ENCODE measurements around the gene RAB29.

RAB29 gene

DNA sequence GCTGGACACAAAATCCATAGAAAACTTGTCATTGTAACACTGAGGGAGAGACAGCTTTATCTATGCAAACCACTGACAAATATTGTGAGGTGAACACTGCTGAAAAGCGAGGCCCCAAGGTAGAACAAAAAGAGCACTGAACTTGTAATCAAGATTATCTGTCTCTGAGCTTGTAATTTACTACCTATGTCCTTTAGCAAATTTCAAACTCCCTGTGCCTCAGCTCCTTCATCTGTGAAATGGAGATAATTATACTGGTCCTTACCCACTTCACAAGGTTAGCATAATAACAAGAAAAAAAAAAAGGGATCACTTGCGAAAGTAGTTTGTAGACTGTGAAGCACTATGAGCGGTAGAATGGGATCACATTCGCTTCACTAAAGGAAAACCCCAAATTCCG is 20.4 kb downstream of the RAB29 start:
- no peak for ATAC-seq
- TF ChIP-seq ZFP30 (CRISPR knock-in tag; IDR thresholded peaks at IDR 0.05) (no peak), GLIS3 (CRISPR knock-in tag; IDR thresholded peaks at IDR 0.05) (no peak), ARNTL (CRISPR knock-in tag; IDR thresholded peaks at IDR 0.05; ENCODE audit: borderline replicate concordance, low read depth) (no peak), CSDC2 (CRISPR knock-in tag; IDR thresholded peaks at IDR 0.05) (no peak), PPARA (CRISPR knock-in tag; IDR thresholded peaks at IDR 0.05; ENCODE audit: borderline replicate concordance) (no peak), ZFP3 (CRISPR knock-in tag; IDR thresholded peaks at IDR 0.05) (no peak), BACH2 (CRISPR knock-in tag; IDR thresholded peaks at IDR 0.05; ENCODE audit: borderline replicate concordance) (no peak), TOX (CRISPR knock-in tag; IDR thresholded peaks at IDR 0.05; ENCODE audit: borderline replicate concordance) (no peak), ESRRG (CRISPR knock-in tag; IDR thresholded peaks at IDR 0.05) (no peak), CREB5 (CRISPR knock-in tag; IDR thresholded peaks at IDR 0.05; ENCODE audit: low read depth) (no peak)
- TF ChIP-seq, protein P1, sequence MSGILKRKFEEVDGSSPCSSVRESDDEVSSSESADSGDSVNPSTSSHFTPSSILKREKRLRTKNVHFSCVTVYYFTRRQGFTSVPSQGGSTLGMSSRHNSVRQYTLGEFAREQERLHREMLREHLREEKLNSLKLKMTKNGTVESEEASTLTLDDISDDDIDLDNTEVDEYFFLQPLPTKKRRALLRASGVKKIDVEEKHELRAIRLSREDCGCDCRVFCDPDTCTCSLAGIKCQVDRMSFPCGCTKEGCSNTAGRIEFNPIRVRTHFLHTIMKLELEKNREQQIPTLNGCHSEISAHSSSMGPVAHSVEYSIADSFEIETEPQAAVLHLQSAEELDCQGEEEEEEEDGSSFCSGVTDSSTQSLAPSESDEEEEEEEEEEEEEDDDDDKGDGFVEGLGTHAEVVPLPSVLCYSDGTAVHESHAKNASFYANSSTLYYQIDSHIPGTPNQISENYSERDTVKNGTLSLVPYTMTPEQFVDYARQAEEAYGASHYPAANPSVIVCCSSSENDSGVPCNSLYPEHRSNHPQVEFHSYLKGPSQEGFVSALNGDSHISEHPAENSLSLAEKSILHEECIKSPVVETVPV (CRISPR knock-in tag; IDR thresholded peaks at IDR 0.05): no peak

DNA sequence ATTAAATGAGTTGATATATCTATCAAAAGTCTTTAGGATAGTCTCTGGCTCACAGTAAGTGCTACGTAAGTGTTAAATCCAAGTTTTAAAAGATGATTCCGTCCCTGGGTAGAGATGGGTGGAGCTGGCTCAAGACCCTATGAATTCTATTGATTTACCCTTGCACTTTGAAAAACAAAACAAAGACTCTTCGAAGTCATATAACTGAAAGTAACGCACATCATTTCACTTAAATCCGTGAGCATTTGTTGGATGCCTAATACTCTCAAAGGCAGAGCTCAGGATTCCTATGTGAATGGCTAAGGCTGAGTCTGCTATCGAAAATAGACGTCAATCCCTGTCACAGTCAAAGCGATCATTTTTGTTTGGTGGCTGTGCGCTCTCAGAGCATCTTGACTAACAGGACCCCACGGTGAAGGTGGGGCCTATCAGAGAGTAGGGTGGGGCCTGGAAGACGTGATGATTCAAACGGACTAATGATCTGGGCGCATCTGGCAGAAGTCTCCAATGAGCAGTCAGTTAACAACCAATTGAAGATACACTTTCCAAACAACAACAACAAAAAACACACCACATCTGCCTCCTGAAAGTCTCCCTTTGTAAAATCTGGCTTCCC is 24.1 kb downstream of the RAB29 start:
- TF ChIP-seq OSR1 (CRISPR knock-in tag; IDR thresholded peaks at IDR 0.05): no peak
- no peak for TF ChIP-seq POU6F1 (CRISPR knock-in tag; IDR thresholded peaks at IDR 0.05; ENCODE audit: borderline replicate concordance, low read depth)
- no peak for TF ChIP-seq ZNF565 (CRISPR knock-in tag; conservative IDR thresholded peaks at IDR 0.05; ENCODE audit: low read depth)
- no peak for TF ChIP-seq RARB (CRISPR knock-in tag; IDR thresholded peaks at IDR 0.05)
- TF ChIP-seq ESRRG (CRISPR knock-in tag; IDR thresholded peaks at IDR 0.05): no peak
- TF ChIP-seq TSHZ2 (CRISPR knock-in tag; IDR thresholded peaks at IDR 0.05): no peak
- TF ChIP-seq, protein P1 (CRISPR knock-in tag; IDR thresholded peaks at IDR 0.05): no peak
- TF ChIP-seq PATZ1 (CRISPR knock-in tag; IDR thresholded peaks at IDR 0.05; ENCODE audit: borderline replicate concordance): no peak
- TF ChIP-seq ISL1 (CRISPR knock-in tag; IDR thresholded peaks at IDR 0.05): no peak
- no peak for TF ChIP-seq ZC3H10 (CRISPR knock-in tag; IDR thresholded peaks at IDR 0.05)
- no peak for TF ChIP-seq SNAI2 (CRISPR knock-in tag; IDR thresholded peaks at IDR 0.05)
- ATAC-seq: no peak
